GM21717 (cell line): ENCODE data around the gene EXOC1.

ENCODE experiments used
- ATAC-seq: cut with Tn5 transposase; IDR thresholded peaks from one replicate; pipeline ENCODE4 v1.9.1; 2021; ENCODE audit warnings: mild to moderate bottlenecking, moderate library complexity; ENCODE audit not compliant: unreplicated experiment

EXOC1 gene

DNA sequence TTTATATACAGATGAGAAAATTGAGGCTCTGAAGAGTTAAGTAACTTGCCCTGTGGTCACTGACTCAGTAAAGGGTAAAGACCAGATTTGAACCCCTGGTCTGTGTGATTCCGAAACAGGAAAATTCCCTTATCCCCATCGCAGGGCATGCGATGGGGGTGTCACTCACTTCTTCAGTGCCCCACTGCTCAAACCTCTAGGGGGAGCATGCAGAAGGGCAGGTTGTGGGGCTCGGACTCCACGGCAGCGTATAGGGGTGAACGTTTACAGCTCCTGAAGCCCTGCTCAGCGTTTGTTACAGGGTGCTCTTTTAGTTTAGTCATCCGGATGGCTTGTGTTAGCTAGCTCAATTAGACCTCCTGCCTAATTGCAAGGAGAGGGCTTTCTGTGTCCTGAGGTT is 3.7 kb upstream of the EXOC1 start:
- ATAC-seq, result no peak

DNA sequence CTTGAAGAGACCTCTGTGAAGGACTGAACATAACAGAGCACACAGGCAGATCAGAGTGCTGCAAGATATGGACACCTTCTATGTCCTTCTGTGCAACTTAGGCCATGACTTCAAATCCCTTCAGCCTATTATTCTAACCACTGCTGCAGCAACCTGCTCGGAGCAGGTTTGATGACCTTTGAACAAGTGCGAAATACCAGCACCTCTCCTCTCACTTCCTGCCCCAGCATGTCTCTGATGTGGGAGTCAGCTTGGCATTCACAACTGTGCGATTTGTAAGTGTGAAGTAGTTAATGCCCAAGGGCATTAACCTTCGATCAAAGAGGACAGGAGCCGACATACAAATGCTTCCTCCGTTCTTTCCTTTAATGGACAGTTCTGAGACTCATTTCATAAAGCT is 1.6 kb upstream of the EXOC1 start:
- ATAC-seq, result no peak

DNA sequence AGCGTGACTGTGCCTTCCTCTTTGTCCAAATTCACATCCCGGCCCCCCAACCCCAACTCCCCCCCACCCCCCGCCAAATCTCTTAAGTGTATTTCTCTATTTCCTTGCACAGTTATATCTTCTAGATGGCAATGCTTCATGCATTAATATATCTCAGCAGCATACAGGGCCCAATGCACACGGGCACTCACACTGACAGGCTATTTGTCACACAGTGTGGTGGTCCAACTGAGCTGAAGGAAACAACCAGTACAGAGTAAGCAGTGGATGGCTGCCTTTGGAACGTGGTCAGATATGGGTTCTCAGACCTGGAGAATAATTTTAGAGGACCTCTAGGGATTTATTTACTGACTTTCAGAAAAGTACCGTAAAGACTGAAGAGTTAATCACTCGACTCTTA is 681 bp downstream of the EXOC1 start:
- no peak for ATAC-seq

DNA sequence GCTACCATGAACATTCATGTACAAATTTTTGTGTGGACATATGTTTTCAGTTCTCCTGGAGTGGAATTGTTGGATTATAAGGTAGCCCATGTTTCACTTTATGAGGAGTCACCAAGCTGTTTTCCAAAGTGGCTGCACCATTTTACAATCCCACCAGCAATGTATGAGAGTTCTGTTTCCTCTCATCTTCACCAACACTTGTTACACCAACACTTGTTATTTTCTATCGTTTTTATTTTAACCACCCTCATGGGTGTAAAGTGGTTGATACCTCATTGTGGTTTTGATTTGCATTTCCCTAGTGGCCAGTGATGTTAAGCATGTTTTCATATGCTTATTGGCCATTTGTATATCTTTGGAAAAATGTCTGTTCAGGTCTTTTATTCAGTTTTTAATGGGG is 4.1 kb downstream of the EXOC1 start:
- no peak for ATAC-seq

DNA sequence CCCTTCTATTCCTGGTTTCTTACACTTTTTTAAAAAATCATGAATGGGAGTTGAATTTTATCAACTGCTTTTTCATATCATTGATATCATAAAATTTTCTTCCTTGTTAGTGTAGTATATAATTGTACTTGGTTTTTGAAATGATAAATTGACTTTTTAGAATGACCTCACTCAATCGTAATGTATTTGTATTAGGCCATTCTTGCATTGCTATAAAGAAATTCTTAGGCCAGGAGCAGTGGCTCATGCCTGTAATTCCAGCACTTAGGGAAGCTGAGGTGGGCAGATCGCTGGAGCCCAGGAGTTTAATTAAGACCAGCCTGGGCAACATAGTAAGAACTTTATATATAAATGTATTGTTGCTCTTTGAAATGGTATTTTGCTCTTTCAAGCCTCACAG is 6.3 kb downstream of the EXOC1 start:
- ATAC-seq, result no peak

DNA sequence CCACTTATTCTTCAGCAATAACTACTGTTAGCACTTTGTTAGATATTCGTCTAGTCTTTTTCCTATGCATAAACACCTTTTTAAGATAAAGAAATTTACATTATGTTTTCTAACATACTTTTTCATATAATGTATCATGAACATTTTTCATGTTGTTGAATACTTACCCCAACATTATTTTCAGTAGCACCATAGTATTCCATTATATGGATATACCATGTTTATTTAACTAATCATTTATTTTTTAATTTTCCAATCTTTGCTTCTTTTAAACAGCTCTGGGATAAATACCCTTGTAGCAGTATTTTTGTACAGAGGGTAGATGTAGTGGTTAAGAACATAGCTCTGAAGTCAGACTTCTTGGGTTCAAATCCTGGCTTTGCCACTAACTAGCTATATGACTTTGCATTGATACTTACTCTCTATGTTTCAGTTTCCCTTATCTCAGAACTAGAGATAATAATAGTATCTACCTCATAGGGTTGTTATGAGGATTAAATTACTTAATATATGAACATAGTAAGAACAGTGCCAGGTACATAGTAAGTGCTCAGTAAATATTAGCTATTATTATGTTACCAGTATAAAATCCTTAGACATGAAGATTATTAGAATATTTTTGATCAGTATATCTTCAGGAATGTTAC is 11.3 kb downstream of the EXOC1 start:
- ATAC-seq, result no peak

DNA sequence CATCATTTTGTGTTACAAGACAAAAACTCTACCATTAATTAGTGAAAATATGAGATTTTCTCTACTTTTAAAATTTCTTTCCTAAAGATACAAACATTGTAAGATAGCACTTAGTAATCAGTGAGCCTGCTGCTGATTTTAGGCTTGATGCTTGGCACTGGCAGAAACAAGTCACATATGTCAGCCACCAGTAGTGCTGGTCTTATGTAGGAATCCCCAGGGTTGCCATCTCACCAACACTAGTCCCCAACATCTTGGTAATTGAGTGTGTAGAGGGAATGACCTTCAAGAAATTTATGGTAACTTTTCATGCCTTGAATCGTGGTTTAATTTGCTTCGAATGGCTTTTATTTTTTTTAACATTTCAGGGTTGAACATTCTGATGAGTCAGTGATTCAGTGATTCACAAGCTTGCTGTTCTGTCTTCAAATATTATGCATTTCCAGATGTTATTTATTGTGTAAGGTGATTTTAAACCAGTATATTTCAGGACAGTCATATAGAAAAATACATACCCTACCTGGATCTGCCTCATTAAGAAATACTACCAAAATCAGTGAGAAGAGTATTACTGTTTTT is 11.9 kb downstream of the EXOC1 start:
- no peak for ATAC-seq

DNA sequence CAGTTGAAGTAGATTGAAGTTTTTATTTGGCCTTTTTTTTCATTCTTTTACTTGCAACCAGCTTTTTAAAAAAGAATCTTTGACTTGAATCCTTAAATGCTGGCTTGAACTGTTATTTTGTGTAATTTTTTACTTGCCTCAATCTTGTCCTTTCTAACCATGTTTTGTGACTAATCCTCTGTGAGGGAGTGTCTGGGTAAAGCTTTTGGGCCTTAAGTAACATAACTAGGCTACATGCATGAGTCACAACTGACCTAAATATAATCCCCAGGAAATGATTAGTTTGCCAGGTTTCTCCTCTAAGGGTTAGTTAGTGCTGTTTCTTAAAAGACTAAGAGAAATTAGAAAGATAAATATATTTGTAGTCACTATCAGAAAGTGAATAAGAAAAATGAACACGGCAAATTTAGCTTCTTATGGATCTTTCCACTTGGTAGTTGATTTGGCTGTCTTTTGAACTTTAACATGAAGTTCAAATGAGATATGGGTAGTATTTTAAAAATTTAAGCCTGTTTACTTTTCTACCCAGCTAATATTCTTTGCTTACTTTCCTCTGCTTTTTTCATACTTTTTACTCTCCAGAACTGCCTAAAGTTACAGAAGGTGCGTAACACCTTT is 13.0 kb downstream of the EXOC1 start:
- ATAC-seq, result peak; percentile 85

DNA sequence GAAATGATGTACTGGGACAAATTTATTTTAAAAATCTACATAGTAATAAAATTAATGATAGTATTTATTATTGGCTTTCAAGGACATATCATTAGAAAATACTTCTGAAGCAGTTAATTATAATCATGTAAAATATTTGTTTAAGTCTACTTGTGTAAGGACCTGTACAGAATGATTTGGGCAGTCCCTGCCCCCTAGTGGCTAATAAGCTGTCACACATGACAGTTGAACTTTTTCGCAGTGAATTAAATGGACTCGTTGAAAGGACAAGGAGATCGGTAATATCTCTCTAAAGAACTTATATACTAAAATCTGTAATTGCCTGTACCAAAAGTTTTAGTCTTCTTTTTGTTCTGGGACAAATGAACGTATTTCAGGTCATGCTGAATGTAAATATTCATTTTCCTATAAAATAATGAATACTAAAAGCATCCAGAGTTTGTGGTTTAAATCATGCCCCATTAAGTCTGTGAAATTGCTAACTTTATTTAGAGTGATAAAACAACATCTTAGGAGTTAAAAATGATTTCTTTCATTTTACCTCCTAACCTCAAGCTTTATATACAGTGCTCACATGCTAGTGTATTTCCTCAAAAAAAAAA is 13.6 kb downstream of the EXOC1 start:
- ATAC-seq, result peak; percentile 84

DNA sequence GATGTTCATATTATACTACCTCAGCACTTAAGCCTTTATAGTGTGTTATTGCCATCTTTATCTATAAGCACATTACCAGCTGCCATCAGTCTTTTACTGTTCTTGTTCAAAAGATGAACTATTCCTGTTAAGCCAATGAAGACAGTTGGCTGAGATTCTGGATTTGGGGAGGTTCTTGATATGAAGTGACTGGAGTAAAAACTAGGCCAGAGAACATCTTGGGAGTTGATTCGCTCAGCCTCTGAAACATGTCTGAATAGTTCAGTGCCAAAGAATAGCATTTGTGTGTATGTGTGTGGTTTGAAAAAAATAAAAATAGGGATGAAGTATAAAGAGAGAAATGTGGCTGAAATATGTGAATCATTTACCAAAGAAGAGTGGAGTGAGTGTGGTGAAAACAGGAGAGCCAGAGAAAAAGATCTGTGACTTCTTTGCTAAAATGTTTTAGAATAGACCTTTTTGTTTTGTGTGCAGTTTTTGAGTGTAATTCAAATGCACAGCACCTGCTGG is 15.2 kb downstream of the EXOC1 start:
- ATAC-seq, result no peak

DNA sequence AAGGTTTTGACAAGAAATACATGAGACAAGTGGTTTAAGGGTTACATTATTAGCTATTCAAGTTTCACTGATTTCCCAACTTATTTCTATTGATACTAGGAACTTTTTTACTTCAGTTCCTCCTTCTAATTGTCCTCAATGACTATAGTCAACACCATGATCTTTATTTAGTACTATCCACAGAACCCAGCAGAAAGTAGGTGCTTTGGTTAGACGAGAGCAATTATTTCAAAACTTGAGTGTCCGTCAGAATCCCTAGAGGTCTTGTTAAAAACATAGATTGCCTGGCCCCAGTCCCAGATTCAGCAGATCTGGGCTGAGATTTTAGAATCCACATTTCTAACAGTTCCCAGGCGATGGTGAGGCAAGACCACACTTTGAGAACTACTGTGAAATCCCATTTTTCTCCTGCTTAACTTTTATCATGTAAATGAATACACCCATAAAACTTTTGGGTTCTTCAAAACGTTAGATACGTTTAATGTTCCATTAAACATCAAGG is 17.9 kb downstream of the EXOC1 start:
- no peak for ATAC-seq

DNA sequence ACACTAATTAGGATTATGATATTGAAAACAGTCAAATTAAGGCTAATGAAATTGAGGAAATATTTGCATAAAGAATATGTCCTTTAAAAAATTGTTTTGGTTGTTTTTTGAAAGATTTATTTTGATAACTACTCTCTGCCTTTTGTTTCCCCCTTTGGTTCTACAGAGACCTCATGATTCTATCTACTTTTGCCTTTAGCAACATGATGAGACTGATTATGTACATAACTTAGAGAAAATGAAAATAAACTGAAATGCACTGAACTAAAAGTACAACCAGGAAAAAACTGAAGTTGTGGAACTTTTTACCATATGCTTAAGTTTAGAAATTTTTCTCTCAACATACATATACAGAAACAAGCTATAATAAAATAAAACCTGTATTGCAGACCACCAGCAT is 21.4 kb downstream of the EXOC1 start:
- no peak for ATAC-seq

DNA sequence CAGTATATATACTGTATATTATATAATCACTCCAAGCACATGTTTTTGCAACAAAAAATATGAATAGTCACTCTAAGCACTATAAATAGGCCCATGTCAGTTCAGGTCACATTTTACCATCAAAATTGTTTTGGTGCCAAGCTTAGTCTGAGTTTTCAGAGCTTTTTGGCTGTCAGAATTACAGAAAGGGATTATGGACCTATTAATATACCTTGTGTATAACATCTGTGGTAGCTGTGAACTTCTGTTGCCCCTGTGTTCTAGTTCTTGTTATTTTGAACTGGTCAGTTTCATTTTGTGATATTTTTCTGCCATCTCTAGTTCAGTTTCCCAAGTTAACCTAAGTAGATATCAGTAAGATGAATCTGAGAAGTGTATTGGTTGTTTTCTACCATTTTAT is 22.9 kb downstream of the EXOC1 start:
- no peak for ATAC-seq

DNA sequence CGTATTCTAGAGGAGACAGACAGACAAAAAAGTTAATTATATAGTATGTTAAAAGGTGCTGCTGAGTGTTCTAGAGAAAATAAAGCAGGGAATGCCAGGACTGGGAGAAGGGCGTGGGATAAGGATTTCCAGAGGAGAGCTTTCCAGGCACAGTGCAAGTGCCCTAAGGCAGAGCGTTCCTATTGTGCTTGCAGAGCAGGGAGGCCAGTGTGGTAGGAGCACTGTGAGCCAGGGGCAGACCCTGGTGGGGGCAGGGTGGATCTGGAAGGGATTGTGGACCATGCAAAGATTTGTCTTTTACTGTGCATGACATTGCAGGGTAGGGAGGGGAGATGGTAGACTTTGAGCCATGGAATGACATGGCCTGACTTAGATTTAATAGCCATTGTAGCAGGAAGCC is 25.8 kb downstream of the EXOC1 start:
- no peak for ATAC-seq

DNA sequence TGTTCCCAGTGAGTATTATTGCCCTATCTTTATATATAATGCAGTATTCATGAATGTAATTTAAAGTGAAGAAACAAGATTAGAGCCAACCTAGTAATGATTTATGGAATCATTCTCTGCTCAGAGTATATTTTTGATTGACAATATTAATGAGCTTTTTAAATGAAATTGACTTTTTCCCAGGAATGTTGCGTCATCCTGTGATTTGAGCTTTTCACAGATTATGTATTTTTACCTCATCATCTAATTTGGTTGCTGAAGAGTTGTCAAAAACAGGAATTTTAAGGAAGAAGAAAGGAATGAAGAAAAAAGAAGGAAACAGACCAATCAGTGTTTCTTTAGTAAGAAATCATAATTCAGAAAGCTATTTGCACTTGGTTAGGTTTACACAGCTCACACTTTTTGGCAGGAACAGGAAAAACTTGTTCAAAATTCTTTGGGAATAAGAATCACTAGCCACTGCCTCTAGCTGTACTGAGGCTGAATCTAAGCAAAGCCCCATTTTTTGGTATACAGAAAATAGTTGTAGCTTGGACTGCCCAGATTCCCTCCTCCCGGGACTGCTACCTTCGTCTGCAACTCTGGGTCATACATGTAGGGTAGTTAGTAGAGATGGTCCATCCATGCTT is 27.3 kb downstream of the EXOC1 start:
- no peak for ATAC-seq

DNA sequence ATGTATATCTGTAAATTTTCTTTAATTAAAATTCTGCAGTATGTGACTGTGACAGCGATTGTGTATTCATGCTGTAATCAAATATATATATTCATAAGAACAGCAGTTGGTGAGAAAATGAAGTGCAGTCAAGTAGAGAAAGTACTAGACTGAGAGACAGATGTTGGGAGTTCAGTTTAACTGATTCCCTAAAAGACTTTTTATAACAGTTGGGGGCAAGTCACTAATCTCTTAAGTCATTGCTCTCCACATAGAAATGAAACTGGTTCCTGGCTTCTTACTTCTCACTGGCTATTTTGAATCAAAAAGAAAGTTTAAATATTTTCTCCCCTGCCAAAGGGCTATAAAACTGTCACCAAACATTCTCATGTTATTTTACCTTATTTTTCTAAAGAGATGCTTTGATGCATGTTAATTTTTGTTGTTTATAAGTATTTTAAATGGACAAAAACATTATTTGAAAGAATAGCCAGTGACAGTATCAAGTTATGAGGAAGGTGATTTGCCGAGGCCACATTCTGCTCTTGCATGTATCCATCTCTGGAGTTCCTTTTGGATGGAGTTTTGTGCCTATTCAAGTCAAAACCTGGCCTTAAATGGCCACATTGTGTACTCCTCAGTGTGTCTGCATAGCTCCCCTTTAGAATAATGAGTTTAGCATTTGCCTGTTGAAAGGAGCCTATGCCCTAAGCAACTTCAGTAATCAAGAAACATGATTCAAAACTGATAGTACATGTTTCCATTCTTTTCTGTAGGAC is 30.8 kb downstream of the EXOC1 start:
- ATAC-seq, result no peak

DNA sequence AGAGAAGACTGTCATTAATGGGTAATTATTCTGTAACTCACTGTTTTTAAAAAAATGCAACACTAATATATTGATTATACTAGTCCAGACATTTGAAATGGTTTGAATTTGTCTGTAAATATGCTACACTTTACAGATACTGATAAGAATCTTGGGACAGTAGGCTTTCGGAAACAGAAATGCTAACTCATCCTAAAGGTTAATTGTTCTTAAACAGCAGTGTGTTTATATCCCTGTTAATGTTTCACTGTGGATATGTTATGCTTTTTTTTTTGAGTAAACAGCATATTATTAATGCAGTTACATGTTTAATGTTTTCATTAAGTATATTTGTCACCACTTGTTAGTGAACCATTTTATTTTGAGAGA is 31.4 kb downstream of the EXOC1 start:
- no peak for ATAC-seq

DNA sequence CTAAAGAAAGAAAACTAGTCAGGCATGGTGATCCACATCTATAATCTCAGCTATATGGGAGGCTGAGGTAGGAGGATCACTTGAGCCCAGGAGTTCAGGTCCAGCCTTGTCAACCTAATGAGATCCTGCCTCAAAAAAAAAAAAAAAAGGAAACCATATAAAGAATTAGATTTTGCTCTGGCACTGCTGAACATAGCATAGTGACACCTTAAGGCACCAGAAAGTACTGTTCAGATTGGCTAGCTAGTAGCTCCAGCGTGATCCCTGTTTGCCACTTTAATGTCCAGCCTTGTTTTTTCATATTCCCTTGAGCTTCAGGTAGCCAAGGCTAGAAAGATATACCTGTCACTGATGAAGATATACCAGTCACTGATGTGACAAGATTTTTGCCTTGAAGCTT is 34.1 kb downstream of the EXOC1 start:
- no peak for ATAC-seq

DNA sequence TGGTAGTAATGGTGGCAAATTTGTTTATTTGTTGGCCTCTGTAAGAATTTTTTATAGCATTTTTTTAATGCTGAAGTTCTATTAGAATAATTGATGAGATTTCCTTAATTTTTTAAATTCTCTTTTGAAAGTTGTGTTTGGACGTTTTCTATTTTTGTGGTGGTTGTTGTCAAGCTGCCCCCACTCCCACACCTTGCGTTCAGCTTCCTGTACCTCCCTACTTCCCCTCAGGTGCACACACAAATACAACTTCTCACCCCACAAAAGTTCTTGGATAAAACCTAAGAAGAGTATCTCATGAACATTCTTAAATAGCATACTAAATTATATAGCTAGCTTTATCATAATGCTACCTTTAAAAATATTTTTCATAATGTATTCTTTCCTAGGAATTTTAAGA is 38.7 kb downstream of the EXOC1 start:
- ATAC-seq, result no peak

DNA sequence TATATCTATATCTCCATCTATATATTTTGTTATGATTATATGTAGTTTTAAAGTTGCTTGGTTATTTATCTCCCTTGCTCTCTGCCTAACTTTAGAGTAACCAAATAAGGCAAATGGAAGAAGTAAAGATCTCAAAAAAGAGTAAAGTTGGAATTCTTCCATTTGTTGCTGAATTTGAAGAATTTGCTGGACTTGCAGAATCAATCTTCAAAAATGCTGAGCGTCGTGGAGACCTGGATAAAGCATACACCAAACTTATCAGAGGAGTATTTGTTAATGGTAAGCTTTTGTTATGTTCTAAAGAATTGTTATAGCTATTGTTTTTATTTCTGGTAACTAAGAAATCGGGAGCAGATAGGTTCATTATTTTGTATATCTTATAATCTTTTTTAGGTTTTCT is 43.2 kb downstream of the EXOC1 start:
- no peak for ATAC-seq

DNA sequence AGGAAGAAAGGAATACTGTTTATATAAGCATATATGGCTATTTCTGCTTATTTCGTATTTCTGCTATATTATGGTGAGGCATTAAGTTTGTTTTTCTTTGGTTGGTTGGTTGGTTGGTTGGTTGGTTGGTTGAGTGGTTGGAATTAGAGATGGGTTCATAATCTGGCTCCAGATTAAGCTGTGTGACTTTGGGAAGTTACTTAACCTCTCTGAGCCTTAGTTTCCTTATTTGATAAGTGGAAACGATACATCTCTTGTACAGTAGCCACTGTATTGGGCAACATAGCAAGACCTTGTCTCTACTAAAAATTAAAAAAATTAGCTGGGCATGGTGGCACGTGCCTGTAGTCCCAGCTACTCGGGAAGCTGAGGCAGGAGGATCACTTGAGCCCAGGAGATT is 49.2 kb downstream of the EXOC1 start:
- no peak for ATAC-seq
